GM13976 (cell line): ENCODE data around the gene CPM.

Source experiments
- DNase-seq: peaks from one replicate; pipeline ENCODE4 v3.0.0; 2012; ENCODE audit warnings: low spot score
- CTCF ChIP-seq: IDR thresholded peaks from 2 replicates; pipeline ENCODE4 v1.5.1; 2012; ENCODE audit warnings: borderline replicate concordance, mild to moderate bottlenecking; ENCODE audit not compliant: insufficient read depth; ENCODE audit errors: extremely low read depth, missing control alignments, control extremely low read depth
- in situ Hi-C: fragments of 300-500 bp; cut with MboI; formaldehyde crosslinking; loops from one replicate; pipeline ENCODE4 v1.12.0; 2022; ENCODE audit warnings: low sequenced_read_pairs, mixed read lengths, inconsistent platforms; ENCODE audit not compliant: unreplicated experiment

Gene CPM

GRCh38 chr12:68832504-68832867 lies 100.5 kb downstream of the CPM start:
- in situ Hi-C loops, result no loop called here
- no peak for TF ChIP-seq CTCF
- DNase-seq, result no peak

DNA sequence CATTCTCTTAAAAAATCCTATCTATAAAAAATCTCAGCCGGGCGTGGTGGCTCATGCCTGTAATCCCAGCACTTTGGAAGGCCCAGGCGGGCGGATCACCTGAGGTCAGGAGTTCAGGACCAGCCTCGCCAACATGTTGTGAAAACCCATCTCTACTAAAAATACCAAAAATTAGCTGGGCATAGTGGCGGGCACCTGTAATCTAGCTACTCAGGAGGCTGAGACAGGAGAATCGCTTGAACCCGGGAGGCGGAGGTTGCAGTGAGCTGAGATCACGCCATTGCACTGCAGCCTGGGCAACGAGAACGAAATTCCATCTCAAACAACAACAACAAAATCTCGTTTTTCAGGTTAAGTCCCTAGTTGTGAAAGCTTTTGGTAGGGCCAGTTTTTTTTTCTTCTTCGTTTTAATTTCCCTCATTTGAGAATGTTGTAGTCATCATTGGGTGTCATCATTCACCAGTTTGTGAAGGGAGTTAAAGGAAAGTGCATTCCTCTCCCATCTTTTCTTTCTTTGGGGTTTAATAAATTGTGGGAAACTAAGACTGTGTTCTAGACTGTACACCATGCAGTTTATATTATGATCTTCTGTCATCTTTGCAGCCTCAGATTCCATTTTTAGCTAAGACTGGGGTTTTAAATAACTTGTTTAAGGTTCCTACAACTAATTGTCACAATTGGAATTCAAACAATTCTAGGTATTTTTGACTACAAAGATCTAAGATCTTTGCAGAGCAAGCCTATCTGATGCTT lies 101.0 kb downstream of the CPM start:
- in situ Hi-C loops, result no loop called here
- TF ChIP-seq CTCF, result no peak
- no peak for DNase-seq

- DNase-seq, result no peak
- in situ Hi-C loops, result no loop called here
- TF ChIP-seq CTCF, result no peak
These were observed 101.7 kb downstream of the CPM start for GRCh38 chr12:68831272-68831671.

- TF ChIP-seq CTCF, result no peak
- no peak for DNase-seq
- in situ Hi-C loops, result no loop called here
These were observed 104.3 kb downstream of the CPM start for GRCh38 chr12:68828672-68829068.

GRCh38 chr12:68827895-68828671 lies 104.9 kb downstream of the CPM start:
- TF ChIP-seq CTCF, result no peak
- in situ Hi-C loops, result no loop called here
- DNase-seq, result no peak

DNA sequence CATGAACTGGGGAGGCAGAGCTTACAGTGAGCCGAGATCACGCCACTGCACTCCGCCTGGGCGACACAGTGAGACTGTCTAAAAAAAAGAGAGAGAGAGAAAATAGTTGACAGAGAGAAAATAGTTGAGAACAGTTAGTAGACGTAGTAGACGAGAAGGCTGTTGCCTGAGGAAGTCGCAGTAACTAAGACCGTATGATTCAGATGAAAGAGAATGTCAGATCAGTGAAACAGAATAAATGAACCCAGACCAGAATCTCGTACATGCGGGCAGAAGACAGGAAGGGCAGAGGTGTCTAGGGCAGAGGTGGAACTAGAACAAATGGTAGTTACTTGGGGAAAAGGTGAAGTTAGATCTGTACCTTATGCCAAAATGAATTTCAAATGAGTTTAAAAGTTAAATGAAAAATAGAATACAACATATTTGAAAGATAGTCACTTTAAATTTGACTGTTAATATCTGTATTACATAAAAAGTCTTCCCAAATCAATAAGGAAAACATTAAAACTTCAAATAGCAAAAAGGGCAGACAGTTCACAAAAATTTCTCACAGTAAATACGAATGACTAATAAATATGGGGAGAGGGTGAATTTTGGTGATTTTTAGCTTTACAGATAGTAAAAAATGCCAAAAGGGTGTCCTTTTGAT lies 107.3 kb downstream of the CPM start:
- DNase-seq, result no peak
- TF ChIP-seq CTCF, result no peak
- in situ Hi-C loops, result no loop called here
